Central memory CD8-positive, alpha-beta T cell (primary cell): ENCODE results near the gene SMG7.

Experiments used
- ATAC-seq: fragments of 150-1000 bp; cut with Tn5 transposase; replicated peaks from 2 replicates; pipeline ENCODE4 v1.10.0; 2022; ENCODE audit warnings: mild to moderate bottlenecking, moderate FRiP score, moderate number of reproducible peaks; ENCODE audit not compliant: poor library complexity, severe bottlenecking; ENCODE audit errors: extremely low read depth
- DNase-seq, 2 donors: peaks; one replicate each; pipeline ENCODE4 v3.0.0; 2021; ENCODE audit warnings: low spot score in 2 of 2
- H3K27ac Mint-ChIP-seq: one replicate; pipeline ENCODE4 v1.8.0; 2022; ENCODE audit warnings: low read depth, mild to moderate bottlenecking, moderate library complexity, mixed read lengths
- H3K27me3 Mint-ChIP-seq: one replicate; pipeline ENCODE4 v1.8.0; 2022; ENCODE audit warnings: mixed read lengths
- H3K36me3 Mint-ChIP-seq: one replicate; pipeline ENCODE4 v1.8.0; 2022; ENCODE audit warnings: mild to moderate bottlenecking, moderate library complexity, mixed read lengths; ENCODE audit not compliant: insufficient read depth
- H3K4me1 Mint-ChIP-seq: one replicate; pipeline ENCODE4 v1.8.0; 2022; ENCODE audit warnings: mixed read lengths
- H3K4me3 Mint-ChIP-seq: one replicate; pipeline ENCODE4 v1.8.0; 2022; ENCODE audit warnings: mild to moderate bottlenecking, moderate library complexity, mixed read lengths
- H3K9me3 Mint-ChIP-seq: one replicate; pipeline ENCODE4 v1.8.0; 2022; ENCODE audit warnings: mixed read lengths

SMG7 gene

DNA sequence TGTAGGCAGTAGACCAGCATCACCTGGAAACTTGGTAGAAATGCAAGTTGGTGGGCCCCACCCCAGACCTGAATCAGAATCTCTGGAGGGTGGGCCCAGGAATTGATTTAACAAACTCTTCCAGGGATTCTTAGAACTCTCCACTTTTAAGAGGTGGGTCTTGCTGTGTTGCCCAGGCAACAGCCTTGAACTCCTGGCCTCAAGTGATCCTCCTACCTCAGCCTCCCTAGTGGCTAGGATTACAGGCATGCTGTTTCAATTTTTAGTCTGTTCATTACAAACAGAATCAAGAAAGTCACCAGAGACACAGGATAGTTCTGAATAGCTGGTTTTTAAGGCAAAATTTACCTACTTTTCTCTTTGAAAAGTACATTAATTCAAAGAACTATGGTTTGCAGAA lies 86.8 kb downstream of the SMG7 start:
- Mint-ChIP-seq H3K9me3 (no peaks in the 10 kb centered on the region), H3K4me3 (no peak overlapping the region), H3K4me1 (no peaks in the 10 kb centered on the region), H3K27me3 (no peaks in the 10 kb centered on the region), H3K36me3 (peaks cover 6% of the 10 kb centered on the region), H3K27ac (no peak overlapping the region)
- no peak for DNase-seq
- ATAC-seq, result no peak

DNA sequence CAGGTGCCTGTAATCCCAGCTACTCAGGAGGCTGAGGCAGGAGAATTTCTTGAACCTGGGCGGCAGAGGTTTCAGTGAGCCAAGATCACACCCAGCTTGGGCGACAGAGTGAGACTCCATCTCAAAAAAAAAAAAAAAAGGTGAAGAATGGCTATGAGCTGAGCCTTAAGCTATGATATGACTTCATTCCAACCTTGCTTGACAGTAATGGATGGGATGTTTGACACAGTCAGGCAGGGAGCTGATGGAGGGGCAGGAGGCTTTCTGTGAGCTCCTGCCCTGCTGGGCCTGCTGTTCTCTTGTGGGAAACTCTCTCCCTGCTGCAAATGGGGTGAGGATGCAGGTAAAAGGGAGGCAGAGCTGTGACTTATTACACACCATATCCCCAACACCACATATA lies 90.4 kb downstream of the SMG7 start:
- Mint-ChIP-seq H3K27ac (no peak overlapping the region), H3K4me1 (peaks cover 7% of the 10 kb centered on the region), H3K27me3 (no peaks in the 10 kb centered on the region), H3K9me3 (no peaks in the 10 kb centered on the region), H3K36me3 (peaks cover 5% of the 10 kb centered on the region), H3K4me3 (no peak overlapping the region)
- DNase-seq (no peak), ATAC-seq (no peak)

DNA sequence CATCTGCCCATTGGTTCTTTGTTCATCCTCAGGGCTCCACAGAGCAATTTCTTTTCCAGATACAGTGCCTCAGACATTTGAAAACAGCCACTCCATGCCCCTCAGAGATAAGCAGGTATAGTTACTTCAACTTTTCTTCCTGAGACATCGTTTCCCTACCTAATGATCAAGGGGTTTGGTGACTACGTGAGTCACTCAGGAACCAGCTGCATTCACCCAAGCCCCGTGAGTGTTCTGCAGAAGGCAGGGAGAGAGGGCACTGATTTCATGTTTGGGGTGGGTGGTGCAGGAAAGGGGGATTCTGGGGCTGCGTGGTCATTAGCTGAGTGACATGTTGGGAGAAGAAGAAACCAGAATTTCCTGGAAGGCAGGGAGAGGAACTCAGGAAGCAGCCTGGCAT lies 93.0 kb downstream of the SMG7 start:
- Mint-ChIP-seq H3K27me3 (no peaks in the 10 kb centered on the region), H3K9me3 (no peaks in the 10 kb centered on the region), H3K4me3 (no peak overlapping the region), H3K27ac (no peak overlapping the region), H3K36me3 (peaks cover 2% of the 10 kb centered on the region), H3K4me1 (peaks cover 8% of the 10 kb centered on the region)
- ATAC-seq, result no peak
- no peak for DNase-seq

DNA sequence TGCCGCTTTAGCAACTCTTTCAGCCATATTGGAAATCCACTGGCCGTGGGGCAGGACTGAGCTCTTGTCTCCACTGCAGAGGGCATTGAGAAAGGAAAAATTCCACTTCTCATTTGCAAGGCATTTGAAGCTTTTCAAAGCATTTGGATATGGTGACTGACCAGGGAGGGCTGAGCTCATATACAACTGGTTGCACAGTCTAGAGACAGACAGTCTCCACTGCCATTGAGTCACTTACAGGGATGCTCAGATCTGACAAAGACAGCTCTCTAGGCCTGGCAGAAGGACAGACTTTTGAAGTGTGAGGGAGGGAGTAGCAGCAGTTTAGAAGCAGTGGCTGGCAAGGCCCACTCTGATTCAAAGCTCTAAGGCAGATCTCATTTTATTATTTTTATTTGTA lies 93.7 kb downstream of the SMG7 start:
- Mint-ChIP-seq H3K4me3 (no peak overlapping the region), H3K36me3 (peaks cover 2% of the 10 kb centered on the region), H3K27me3 (no peaks in the 10 kb centered on the region), H3K27ac (no peak overlapping the region), H3K9me3 (no peaks in the 10 kb centered on the region), H3K4me1 (peaks cover 8% of the 10 kb centered on the region)
- ATAC-seq (no peak), DNase-seq (no peak)

DNA sequence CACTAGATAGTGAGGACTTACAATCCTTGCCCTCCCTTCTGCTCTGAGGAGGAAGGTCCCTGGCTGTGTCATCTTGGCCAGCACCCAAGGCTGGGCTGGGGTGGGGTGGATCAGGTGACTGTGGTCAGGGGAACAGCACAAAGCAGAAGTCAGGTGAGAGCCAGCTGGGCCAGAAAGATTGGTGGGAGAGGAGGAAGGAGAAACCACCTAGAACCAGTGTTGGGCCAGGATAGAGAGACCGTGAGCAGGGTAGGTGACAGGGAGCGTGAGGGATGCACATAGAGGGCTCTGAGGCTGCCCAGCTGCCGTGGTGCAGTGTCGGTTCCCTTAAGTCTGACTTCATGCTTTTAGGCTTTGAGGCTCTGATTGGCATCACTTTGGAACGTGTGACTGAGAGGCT lies 95.3 kb downstream of the SMG7 start:
- Mint-ChIP-seq H3K4me1 (peaks cover 8% of the 10 kb centered on the region), H3K9me3 (no peaks in the 10 kb centered on the region), H3K27ac (no peak overlapping the region), H3K27me3 (no peaks in the 10 kb centered on the region), H3K4me3 (no peak overlapping the region), H3K36me3 (peaks cover 2% of the 10 kb centered on the region)
- DNase-seq (no peak), ATAC-seq (peak; percentile 28)

DNA sequence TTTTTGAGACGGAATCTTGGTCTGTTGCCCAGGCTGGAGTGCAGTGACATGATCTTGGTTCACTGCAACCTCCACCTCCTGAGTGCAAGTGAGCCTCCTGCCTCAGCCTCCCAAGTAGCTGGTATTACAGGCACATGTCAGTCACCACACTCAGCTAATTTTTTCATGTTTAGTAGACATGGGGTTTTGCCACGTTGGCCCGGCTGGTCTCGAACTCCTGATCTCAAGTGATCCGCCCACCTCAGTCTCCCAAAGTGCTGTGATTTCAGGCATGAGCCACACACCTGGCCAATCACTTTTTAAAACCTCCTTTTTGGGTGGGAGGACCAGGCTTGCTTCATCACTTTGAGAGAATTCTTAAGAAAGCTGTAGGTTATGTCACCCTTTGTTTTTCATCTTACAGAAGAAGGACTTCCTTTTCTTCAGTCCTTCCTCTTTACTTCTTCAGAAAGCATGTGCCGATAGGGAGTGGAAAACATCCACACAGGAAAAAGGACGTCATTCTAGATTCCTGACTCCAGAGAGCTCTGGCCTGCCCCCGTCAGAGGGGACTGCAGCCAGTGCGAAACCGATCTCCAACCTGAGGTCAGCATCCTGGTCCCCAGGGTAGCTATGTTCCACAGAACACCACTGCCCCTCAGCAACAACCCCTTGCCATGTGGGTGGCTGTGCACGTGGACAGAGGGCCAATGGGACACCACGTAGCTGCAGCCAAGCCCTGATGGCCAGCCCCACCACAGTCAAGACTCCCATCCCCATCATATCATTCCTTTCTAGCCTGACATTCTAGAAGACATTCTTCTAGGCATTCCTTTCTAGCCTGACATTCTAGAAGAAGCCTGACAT lies 96.1 kb downstream of the SMG7 start:
- ATAC-seq (no peak), DNase-seq (no peak)
- H3K9me3 Mint-ChIP-seq, result no peaks in the 10 kb centered on the region
- peaks cover 8% of the 10 kb centered on the region for H3K4me1 Mint-ChIP-seq
- peaks cover 2% of the 10 kb centered on the region for H3K36me3 Mint-ChIP-seq
- no peak overlapping the region for H3K27ac Mint-ChIP-seq
- no peak overlapping the region for H3K4me3 Mint-ChIP-seq
- no peaks in the 10 kb centered on the region for H3K27me3 Mint-ChIP-seq

DNA sequence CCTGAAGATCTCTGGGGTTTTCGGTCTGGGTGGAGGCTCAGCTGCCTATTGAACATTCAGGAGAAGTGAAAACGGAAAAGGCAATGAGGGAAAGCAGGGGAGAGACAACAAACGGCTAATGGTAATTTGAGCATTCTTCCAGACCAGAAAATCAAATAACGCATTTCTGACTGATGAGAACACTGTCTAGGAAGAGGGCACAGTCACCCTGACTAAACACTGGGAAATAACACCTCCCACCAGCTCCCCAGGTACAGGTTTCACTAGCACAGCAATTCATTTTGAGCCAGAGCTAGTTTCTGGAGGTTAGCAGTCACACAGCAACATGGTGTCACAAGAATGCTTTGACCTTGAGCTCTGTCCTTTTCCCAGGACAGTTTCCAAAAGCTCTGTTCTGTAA lies 96.8 kb downstream of the SMG7 start:
- no peak overlapping the region for H3K27ac Mint-ChIP-seq
- ATAC-seq, result no peak
- no peak for DNase-seq
- no peak overlapping the region for H3K4me3 Mint-ChIP-seq
- peaks cover 2% of the 10 kb centered on the region for H3K36me3 Mint-ChIP-seq
- no peaks in the 10 kb centered on the region for H3K27me3 Mint-ChIP-seq
- no peaks in the 10 kb centered on the region for H3K9me3 Mint-ChIP-seq
- H3K4me1 Mint-ChIP-seq, result peaks cover 8% of the 10 kb centered on the region

DNA sequence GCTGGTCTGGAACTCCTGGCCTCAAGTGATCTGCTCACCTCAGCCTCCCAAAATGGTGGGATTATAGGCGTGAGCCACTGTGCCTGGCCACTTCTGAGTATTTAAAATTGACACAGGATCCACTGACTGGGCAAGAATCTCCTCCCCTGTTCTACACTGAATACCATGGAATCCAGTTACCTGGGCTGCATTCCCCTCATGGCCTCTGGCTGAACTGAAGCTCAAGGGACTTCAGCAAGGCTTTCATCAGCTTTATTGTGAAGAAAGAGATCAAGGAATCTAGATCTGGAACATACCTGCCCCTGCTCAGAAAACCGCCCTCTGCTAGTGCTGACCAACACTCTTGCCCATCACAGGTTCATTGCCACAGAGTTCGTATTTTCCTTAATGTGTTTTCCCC lies 97.5 kb downstream of the SMG7 start:
- H3K27ac Mint-ChIP-seq, result no peak overlapping the region
- no peak overlapping the region for H3K4me3 Mint-ChIP-seq
- no peaks in the 10 kb centered on the region for H3K9me3 Mint-ChIP-seq
- no peak for ATAC-seq
- peaks cover 8% of the 10 kb centered on the region for H3K4me1 Mint-ChIP-seq
- no peaks in the 10 kb centered on the region for H3K27me3 Mint-ChIP-seq
- no peak for DNase-seq
- H3K36me3 Mint-ChIP-seq, result peaks cover 2% of the 10 kb centered on the region

DNA sequence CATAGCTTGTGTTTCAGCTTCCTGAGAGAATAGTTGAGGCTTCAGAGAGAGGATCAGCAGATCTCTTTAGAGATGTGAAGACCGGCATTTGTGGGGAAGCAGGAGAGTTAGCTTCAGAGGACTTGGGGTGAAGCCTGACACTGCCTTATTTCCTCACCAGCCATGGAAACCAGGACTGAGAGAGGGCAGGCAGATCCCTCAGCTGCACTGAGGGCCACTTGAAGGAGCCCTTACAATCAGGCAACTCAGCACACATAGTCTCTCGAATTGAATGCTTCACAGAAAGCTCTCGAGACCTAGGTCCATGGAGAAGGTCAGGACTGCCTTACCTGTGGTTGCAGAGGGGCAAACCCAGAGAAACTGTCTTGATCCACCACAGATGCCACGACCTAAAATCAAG lies 98.2 kb downstream of the SMG7 start:
- H3K27ac Mint-ChIP-seq, result no peak overlapping the region
- peaks cover 8% of the 10 kb centered on the region for H3K4me1 Mint-ChIP-seq
- no peak overlapping the region for H3K4me3 Mint-ChIP-seq
- DNase-seq (no peak), ATAC-seq (no peak)
- peaks cover under 1% of the 10 kb centered on the region for H3K36me3 Mint-ChIP-seq
- H3K9me3 Mint-ChIP-seq, result no peaks in the 10 kb centered on the region
- H3K27me3 Mint-ChIP-seq, result no peaks in the 10 kb centered on the region

DNA sequence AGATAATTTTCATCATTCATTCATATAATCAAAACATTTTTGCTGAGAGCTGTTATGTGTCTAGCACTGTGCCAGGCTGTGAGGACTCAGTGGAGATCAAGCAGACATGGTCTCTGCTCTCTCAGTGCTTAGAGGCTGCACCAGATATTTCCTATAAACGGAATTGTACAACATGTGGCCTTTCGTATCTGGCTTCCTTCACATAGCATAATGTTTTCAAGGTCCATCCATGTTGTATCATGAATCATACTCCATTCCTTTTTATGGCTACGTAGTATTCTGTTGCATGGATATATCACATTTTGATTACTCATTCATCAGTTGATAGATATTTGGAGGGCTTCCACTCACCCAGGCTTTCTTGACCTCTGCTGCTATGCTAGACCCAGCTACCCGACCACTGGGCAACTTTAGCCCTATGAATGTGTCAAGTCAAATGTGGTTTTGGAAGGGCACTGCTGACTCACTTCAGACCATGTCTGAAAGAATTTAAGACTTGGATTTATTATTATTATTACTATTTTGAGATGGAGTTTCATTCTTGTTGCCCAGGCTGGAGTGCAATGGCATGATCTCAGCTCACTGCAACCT lies 99.5 kb downstream of the SMG7 start:
- no peaks in the 10 kb centered on the region for H3K36me3 Mint-ChIP-seq
- H3K9me3 Mint-ChIP-seq, result no peaks in the 10 kb centered on the region
- H3K4me3 Mint-ChIP-seq, result no peak overlapping the region
- no peaks in the 10 kb centered on the region for H3K27me3 Mint-ChIP-seq
- no peak overlapping the region for H3K27ac Mint-ChIP-seq
- no peak for DNase-seq
- no peak for ATAC-seq
- H3K4me1 Mint-ChIP-seq, result peaks cover 8% of the 10 kb centered on the region

DNA sequence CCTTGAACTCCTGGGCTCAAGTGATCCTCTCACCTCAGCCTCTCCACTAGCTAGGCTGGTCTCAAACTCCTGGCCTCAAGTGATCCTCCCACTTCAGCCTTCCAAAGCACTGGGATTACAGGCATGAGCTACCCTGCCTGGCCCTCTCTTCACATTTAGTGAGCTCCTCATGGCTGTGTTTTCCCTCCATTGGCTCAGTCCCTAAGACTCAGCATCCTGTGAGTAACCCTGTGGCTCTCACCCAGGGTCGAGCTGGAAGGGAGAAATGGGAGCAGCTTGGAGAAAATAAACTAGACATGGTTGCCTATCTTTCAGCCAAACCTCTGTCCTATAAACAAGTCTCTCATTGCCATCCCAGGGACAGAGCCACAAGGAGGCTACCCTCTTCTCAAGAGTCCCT lies 100.4 kb downstream of the SMG7 start:
- no peaks in the 10 kb centered on the region for H3K9me3 Mint-ChIP-seq

DNA sequence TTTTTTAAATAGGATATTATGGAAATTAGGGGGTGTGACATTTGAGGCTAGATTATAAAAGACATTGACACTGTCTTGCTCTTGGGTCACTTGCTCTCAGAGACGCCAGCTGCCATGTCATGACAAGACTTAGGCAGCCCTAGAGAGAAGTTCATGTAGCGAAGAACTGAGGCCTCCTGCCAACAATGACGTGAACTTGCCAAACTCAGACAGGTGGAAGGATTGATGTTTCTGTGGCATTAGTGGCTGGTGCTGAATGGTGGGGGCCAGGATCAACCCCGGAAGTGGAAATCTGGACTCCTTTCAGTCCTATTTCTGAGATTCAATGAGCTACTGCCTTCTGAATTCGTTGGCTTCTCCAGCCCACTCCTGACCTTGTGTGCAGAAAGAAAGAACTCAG lies 103.3 kb downstream of the SMG7 start:
- Mint-ChIP-seq H3K4me1 (no peaks in the 10 kb centered on the region), H3K27ac (no peak overlapping the region), H3K27me3 (no peaks in the 10 kb centered on the region), H3K9me3 (no peaks in the 10 kb centered on the region), H3K36me3 (no peaks in the 10 kb centered on the region), H3K4me3 (no peak overlapping the region)
- no peak for DNase-seq
- no peak for ATAC-seq

More for the DNA sequence above, 100.4 kb downstream of the SMG7 start:
- no peaks in the 10 kb centered on the region for H3K36me3 Mint-ChIP-seq
- H3K4me3 Mint-ChIP-seq, result no peak overlapping the region
- H3K27me3 Mint-ChIP-seq, result no peaks in the 10 kb centered on the region
- H3K27ac Mint-ChIP-seq, result no peak overlapping the region
- DNase-seq (no peak), ATAC-seq (no peak)
- H3K4me1 Mint-ChIP-seq, result peaks cover 1% of the 10 kb centered on the region

DNA sequence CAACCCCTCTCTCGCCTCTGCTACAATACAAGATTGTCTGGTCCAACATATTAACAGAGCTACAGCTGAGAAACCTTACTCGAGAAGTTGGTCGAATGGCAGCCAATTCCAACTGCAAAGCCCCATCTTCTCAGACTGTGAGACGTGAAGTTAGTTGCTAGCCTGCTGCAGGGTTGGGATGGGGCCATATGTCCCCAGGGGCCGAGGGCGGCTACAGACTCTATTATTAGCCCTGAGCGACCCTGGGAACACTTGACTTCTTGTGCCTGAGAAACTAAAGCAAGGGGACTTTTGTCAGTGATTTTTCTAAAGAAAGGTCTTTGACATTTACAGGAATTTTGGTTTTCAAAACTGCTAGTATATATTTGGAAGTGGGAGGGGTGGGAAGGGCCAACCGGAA lies 104.2 kb downstream of the SMG7 start:
- no peak overlapping the region for H3K4me3 Mint-ChIP-seq
- no peaks in the 10 kb centered on the region for H3K36me3 Mint-ChIP-seq
- H3K27ac Mint-ChIP-seq, result no peak overlapping the region

More for the DNA sequence above, 104.2 kb downstream of the SMG7 start:
- ATAC-seq (no peak), DNase-seq (no peak)
- Mint-ChIP-seq H3K9me3 (no peaks in the 10 kb centered on the region), H3K4me1 (no peaks in the 10 kb centered on the region), H3K27me3 (no peaks in the 10 kb centered on the region)
